Glomerular visceral epithelial cell (primary cell): ENCODE measurements around the gene HLA-E.
"Not testable (repeated sequence)": the region's sequence is repeated elsewhere in the genome, so short reads cannot be mapped to it uniquely, and the experiment has no call there.

ENCODE experiments used
- DNase-seq: peaks from one replicate; pipeline ENCODE4 v3.0.0-alpha.2; 2016; ENCODE audit errors: extremely low spot score

Gene HLA-E

GRCh38 chr6:30489081-30490025 lies at the start of gene HLA-E:
Gene HLA-E (plus strand): TSS chr6:30489509. CDS start chr6:30489532, 23 bp downstream.
- DNase-seq: peak; percentile 99

DNA sequence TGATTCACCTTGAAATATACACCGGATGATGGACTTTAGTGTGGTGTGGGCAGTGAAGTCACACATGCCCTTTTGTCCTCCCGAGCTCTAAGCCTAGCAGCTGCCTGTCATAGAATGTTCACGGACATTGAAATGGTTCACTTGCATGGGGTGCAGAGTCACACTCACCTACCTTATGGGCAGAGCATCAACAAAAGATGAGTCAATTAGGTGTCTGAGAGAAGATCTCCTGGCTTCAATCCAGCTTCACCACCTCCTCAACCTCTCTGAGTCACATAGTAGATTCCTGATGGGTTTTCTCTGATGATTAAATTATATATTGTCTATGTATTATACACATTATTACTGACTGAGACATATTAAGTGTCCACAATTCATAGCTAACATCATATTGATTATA lies 48.1 kb upstream of the HLA-E start:
- peak; percentile 20 for DNase-seq

DNA sequence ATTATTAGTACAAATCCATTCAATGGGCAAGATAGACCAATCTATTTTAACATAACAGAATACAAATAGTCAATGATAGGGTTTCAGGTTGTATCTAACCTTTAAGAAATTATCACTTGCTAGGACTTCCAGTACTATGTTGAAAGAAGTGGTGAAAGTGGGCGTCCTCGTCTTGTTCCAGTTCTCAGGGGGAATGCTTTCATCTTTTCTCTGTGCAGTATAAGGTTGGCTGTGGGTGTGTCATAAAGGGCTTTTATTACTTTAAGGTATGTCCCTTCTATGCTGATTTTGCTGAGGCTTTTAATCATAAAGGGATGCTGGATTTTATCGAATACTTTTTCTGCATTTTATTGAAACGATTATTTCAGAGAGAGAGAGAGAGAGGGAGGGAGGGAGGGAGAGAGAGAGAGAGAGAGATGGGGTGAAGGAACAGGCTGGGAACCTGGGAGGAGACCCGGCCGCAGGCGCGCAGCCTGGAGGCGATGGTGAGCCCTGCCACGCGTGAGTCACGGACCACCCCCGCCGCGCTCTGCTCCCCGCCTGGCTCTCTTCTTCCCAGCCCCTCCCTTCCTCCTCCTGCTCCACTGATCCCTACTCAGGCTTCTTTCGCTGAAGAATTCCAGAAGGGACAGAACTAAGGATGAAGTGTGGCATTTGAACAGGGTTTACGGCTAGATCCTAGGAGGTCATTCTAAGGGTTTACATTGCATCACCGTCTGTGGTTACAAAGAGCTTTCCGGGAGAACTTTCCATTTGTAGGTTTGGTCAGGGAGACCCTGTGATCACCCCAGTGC lies 45.5 kb upstream of the HLA-E start:
- DNase-seq: peak; percentile 48

GRCh38 chr6:30444451-30444742 lies 44.9 kb upstream of the HLA-E start:
- DNase-seq: no peak

DNA sequence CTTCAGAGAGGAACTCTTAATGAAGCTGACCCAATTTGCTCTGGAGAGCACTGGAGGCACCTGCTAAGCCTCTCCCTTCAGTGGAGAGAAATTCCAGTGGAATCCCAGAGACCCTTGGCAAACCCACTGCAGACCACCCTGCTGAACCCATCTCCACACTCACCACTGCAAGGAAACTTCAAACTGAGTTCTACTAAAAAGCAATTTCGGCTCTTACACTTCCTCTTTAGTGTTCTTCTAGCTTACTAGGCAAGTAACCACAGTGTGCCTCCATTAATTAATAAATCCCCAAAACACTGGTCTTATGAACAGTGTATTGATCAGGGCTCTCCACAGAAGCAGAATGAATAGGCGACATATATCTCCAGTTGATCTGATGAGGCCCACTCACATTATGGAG lies 43.0 kb upstream of the HLA-E start:
- DNase-seq: no peak

GRCh38 chr6:30447237-30447636 lies 42.1 kb upstream of the HLA-E start:
- peak; percentile 33 for DNase-seq

DNA sequence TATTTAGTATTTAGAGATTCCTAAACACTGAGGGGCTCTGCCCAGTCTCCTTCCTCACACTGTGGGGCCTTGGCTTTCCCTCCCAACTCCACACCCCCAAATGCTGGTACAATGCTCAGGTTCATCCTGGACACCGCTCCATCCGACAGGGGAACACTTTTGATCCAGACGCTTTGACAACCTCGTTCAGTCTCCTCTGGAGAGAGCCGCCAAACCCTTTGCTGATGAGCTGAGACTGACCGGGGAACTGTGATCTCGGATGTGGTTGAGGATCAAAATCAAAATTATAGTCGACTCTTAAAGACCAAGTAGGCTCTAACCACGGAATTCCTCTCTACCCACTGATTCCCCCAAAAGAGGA lies 38.8 kb upstream of the HLA-E start:
- DNase-seq: no peak

DNA sequence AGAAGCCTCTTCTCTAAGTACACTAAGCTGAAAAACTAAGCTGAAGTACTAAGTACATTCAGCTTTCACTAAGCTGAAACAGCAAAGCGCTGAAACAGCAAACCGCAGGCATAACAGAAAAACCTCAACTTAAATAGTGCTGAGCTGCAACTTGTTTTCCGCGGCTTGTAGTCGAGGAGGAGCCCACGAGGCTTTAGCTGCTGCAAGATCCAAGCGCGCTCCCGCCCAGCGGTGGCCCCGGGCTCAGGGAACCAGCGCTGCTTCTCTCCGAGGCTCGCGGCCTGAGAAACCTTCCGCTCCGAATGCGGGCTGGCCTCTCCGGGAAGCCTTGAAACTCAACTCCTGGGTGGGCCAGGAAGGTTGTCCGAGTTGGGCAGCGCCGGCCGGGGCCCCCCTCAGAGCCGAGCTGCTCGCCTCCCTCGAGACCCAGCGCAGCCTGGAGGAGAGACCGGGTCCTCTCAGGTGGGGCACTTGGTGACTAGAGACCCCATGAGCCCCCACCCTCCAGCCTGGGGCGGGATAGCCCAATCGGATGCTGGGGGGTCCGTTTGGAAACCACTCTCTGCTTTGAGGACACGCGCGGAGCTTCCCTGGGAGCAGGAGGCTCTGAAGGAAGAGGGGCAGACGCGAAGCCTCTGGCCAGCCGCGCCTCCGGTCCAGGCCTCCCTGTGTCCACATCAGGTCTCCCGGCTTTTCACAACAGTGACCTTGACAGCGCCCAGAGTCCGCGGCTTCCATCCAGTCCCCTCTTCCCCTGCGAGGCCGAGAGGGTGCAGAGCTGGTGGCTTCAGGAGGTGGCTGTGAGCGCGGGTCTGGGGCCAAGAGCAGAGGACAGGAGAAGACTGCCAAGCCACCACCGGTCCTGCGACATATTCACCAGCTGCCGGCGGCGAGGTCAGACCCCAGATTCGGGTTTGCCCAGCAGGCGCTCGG lies 38.1 kb upstream of the HLA-E start:
- DNase-seq: peak; percentile 69

DNA sequence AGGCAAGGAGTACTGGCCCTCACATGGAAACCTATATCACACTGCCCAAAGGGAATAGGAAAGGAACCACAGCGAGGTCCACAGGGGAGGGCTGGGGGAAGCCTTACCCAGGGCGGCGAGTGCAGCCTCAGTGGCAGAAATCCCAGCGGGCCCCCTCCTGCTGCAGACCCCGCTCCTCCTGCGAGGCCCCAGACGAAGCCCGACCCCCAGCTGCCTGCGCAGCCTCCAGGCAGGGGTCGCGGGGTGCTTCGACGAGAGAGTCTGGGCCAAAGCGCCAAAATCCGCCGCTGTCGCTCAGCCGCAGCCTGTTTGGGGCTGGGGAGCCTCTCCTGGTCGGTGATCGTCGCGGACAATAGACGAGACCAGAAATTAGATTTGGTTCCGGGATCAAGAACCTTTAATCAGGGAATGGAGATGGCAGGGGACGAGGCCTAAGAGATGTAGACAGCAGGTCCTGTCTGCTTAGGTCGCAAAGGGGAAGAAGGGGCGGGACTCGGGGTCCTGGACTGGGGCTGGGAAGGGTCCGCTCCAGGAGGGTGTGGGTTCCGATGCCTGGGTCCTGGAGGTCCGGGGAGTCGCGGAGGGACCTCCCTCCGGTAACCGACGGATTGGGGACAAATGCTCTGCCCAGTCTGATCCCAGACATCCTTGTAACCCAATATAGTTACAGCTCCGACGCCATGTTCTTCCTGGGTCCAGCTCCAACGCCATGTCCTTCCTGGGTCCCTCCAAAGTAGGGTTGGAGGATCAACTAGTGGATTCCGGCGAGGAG lies 36.4 kb upstream of the HLA-E start:
- no peak for DNase-seq

DNA sequence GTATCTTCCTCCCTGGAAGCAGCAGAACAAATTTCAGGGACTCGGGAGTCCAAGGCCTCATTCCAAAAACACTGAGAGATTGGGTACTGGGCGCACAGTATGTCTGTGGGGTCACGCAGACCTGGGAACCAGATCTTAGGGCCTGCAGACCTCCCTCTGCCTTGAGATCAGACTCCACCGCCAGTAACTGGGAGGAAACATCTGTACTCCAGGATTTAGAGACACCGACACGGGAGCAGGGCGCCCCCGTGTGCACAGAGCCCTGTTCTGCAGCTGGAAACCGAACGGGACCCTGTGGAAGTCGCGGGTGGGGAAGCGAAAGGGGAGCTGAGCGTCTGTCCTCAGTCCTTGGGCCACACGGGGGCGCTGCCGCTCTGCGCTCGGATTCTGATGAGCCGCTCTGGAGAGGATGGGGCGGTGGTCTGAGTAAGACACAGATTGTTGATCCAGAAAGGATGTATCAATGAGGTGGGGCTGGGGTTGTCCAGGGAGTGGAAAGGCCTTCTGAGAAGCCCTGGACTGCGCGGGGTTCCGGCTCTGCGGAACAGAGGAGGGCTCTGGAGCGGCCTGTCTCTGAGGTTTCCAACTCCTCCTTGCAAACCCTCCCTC lies 35.7 kb upstream of the HLA-E start:
- peak; percentile 76 for DNase-seq

DNA sequence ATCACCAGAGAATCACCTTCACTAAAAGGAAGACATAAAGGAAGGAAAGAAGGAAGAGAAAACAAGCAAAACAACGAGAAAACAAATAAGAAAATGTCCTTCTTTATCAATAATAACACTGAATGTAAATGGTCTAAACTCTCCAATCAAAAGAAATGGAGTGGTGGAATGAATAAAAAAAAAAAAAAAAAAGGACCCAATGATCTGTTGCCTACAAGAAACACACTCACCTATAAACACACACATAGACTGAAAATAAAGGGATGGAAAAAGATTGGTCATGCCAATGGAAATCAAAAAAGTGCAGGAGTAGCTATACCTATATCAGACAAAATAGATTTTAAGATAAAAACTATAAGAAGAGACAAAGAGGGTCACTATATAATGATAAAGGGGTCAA lies 30.2 kb upstream of the HLA-E start:
- no peak for DNase-seq

DNA sequence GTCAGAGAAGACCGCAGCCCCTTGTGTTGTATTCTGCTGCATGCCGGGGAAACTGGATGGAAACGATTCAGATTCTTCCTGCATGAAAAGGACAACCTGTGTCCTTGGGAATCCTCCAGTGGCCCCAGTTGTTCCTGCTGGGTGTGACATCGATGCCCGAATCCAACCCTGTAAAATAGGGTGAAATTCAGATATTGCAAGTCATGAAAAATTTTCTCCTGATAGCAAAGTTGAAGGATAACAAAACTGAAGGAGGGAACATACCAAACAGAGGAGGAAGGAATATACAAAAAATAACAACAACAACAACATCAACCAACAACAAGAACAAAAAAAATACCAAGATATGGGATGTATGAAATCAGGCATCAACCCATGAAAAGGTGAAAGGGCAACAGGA lies 28.3 kb upstream of the HLA-E start:
- no peak for DNase-seq

DNA sequence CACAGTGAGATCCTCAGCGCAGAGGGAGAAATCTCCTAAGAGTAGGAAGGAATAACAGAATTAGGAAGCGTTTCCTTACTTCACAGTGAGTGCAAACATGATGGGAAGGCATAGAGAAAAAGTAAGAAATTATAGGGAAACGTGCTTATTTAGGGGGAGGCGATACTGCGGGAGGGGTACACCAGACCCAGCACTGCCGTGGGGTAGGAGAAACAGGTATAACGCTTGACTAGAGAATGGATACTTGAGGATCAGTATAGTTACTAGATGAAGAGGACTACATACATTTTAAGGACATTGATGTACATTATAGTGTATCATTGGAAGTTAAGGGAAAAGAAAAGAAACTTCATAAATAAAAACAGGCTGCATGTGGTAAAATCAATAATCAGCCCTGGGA lies 26.8 kb upstream of the HLA-E start:
- DNase-seq: no peak

DNA sequence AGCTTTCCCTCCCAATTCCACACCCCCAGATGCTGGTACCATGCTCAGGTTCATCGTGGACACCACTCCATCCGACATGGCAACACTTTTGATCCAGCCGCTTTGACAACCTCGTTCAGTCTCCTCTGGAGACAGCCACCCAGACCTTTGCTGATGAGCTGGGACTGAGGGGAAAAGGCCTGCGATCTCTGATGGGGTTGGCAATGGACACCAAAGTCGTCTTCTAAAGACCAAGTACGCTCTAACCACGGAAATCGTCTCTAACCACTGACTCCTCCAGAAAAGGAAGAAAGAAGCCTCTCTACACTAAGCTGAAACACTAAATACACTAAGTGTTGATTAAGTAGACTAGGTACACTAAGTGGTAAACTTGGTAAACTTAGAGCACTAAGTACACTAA lies 26.1 kb upstream of the HLA-E start:
- DNase-seq: no peak

DNA sequence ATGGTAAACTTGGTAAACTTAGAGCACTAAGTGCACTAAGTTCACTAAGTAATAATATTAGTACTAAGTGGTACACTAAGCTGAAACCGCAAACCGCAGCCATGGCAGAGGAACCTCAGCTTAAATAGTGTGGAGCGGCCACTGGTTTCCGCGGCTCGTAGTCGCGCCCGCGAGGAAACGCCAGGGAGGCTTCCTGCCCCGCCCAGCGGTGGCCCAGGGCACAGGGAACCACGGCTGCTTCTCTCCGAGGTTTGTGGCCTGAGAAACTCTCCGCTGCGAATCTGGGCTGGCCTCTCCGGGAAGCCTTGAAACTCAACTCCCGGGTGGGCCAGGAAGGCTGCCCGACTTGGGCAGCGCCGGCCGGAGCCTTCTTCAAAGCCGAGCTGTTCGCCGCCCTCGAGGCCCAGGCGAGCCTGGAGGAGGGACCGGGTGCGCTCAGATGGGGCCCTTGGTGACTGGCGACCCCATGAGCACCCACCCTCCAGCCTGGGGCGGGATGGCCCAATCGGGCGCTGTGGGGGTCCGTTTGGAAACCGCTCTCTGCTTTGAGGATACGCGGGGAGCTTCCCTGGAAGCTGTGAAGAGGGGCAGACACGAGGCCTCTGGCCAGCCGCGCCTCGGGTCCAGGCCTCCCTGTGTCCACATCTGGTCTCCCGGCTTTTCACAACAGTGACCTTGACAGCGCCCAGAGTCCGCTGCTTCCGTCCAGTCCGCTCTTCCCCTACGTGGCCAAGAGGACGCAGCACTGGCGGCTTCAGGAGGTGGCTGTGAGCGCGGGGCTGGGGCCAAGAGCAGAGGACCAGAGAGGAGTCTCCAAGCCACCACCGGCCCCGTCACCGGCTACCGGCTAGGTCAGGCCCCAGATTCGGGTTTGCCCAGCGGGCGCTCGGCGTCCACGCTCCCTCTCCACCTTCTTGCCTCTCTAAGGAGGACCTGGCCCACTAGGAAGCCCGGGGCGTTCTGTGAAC lies 25.4 kb upstream of the HLA-E start:
- DNase-seq: peak; percentile 64

DNA sequence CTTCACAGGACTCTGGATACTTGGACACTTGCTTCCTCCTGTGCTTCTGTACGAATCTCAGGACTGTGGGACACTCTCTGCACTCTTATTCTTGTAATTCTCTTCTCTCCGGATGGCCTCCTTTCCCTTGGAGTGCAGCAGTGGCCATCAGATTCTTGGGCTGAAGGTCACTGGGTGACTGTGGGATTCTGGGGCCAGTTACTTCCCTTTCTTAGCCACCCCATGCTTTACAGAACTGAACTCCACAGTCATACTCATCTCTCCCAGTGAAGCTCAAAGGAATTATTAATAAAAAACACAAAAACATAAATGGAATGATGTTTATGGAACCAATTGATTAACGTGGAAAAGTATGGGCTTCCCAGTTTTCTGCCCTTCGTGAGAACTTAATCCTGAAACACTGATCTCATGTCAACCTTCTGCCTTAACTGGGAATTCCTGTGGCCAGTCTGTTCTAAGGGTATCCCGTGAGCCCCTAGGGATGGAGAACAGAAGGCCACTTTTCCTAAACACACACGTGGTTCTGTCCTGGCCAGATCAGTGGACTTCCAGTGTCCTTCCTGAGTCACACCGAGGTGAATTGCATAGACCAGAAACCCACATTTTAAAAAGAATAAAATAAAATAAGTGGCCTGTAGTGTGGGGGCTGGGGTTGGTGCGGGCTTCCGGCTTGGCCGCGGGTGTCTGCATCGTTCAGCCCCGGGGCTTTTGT lies 23.6 kb upstream of the HLA-E start:
- DNase-seq: no peak

DNA sequence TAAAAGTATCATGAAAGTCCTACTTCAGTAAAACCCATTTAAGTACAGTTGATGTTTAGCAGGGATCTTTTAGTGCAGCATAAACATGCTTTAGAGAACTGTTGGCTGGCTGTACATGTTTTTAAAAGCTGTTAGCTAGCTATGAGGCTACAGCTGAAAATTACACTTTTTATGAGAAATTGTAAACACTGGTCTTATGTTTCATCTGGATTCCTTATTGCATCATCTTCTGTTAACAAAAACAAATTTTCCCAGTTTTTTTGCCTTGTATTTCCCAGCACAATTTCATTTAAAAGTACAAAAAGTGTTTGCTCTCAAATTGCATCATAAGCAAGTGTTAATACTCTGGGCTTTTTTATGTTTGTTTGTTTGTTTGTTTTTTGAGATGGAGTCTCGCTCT lies 18.3 kb upstream of the HLA-E start:
- DNase-seq: no peak

DNA sequence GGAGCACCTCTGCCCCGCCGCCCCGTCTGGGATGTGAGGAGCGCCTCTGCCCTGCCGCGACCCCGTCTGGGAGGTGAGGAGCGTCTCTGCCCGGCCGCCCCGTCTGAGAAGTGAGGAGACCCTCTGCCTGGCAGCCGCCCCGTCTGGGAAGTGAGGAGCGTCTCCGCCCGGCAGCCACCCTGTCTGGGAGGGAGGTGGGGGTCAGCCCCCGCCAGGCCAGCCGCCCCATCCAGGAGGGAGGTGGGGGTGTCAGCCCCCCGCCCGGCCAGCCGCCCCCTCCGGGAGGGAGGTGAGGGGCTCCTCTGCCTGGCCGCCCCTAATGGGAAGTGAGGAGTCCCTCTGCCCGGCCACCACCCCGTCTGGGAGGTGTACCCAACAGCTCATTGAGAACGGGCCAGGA lies 14.2 kb upstream of the HLA-E start:
- DNase-seq: not testable (repeated sequence)

- DNase-seq: no peak
These were observed 8.7 kb upstream of the HLA-E start for GRCh38 chr6:30480536-30481156.
